GM21447 (cell line): Measurements from ENCODE around the gene AKT2.
"Not testable (repeated sequence)": the region's sequence is repeated elsewhere in the genome, so short reads cannot be mapped to it uniquely, and the experiment has no call there.

Experiments used
- ATAC-seq: cut with Tn5 transposase; IDR thresholded peaks from one replicate; pipeline ENCODE4 v1.9.1; 2021; ENCODE audit not compliant: unreplicated experiment

The AKT2 gene

GRCh38 chr19:40284501-40285352 lies at the start of gene AKT2:
Gene AKT2 (minus strand): TSS chr19:40285345. CDS start chr19:40265267, 20,078 bp downstream.
- peak; percentile 20 for ATAC-seq

DNA sequence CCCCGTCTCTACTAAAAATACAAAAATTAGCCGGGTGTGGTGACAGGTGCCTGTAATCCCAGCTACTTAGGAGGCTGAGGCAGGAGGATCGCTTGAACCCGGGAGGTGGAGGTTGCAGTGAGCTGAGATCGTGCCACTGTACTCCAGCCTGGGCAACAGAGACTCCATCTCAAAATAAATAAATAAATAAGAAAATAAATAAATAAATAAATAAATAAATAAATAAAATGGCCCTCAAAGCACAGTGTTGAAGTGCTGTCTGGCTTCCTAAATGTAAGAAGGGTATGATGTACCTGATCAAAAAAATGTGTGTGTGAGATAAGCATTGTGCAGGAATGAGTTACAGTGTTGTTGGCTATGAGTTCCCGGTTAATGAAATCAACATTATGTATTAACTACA lies 47.9 kb upstream of the AKT2 start:
- ATAC-seq, result not testable (repeated sequence)

GRCh38 chr19:40332669-40333068 lies 47.5 kb upstream of the AKT2 start:
- no peak for ATAC-seq

DNA sequence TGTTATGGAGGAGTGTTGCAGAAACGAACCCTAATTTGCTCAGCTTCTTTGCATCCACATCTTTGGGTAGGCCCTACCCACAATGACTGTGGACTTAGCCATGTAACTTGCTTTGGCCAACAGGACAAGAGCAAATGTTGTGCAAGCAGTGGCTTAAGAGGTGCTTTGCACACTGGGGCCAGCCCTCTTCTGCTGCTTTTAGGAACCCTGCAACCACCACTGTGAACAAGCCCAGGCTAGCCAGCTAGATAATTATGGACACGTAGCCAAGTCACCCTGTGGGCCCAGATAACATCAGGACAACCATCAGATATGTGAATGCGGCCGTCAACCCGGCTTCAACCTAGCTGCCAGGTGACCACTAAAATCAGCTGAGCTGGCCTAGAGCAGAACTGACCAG lies 45.9 kb upstream of the AKT2 start:
- ATAC-seq, result no peak

- no peak for ATAC-seq
Observed at GRCh38 chr19:40326201-40326600, 41.1 kb upstream of the AKT2 start.

DNA sequence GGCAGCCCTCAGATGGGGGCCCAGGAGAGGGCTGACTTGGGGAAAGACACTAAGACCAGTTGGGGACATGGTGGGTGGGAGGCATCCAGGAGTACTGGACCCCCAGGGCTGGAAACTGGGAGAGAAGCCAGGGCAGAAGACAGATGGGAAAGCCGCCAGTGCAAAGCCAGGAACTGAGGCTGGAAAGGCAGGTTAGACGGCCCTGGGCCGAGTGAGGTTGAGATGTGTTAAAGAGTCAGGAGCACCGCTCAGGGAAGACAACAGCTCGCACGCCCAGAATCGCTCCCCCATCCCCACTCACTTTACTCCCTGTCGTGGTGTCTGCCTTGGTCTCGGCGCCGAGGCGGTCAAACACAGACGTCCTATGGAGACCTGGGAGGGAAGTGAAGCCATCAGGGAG lies 38.6 kb upstream of the AKT2 start:
- no peak for ATAC-seq

DNA sequence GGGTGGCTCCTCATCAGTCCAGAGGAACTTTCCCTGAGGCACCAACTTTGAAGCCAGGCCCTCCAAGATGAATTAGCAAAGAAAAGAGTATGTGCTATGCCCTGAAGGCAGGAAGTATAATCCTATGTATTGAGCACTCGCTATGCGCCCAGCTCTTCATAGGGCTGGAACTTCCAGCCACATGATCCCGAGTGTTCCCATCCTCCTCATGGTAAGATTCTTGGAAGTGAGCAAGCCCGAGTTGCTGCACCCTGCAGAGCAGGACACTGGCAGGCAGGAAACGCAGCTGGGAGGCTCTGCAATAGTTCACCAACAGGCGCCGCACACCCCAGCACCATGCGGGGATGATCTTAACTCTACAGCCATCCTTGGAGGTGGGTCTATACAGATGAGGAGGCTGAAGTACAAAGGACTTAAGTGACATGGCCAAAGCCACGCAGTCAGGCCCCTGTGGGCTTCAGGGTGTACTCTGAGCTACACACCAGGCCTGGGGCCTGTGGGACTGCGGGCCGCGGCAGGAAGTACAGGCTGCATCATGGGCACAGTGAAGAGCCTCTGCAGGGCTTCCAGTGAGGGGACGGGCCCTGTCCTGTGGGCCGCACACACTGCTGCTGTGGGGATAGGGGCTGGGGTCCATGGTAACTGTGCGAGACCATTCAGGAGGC lies 37.9 kb upstream of the AKT2 start:
- no peak for ATAC-seq

DNA sequence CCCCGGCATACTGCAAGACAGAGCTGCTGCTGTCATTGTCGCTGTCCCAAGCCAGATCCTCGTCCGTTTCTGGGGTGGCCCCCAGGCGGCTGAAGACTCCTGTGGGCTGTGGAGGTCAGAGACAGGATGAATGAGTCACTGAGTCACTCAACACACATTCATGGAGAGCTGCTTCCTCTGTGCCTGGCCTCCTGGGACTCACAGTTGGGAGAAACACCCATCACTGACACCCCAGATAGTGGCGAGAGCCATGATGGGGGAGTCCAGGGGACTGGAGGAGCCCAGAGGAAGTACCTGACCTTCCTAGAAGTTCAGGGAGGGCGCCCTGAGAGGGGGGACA lies 37.1 kb upstream of the AKT2 start:
- ATAC-seq, result no peak

- no peak for ATAC-seq
Observed at GRCh38 chr19:40321566-40322270, 36.6 kb upstream of the AKT2 start.

GRCh38 chr19:40321076-40321475 lies 35.9 kb upstream of the AKT2 start:
- ATAC-seq, result no peak

GRCh38 chr19:40320558-40320935 lies 35.4 kb upstream of the AKT2 start:
- no peak for ATAC-seq

GRCh38 chr19:40317338-40317737 lies 32.2 kb upstream of the AKT2 start:
- no peak for ATAC-seq

GRCh38 chr19:40315812-40316470 lies 30.8 kb upstream of the AKT2 start:
- no peak for ATAC-seq

- ATAC-seq, result no peak
Observed at GRCh38 chr19:40314656-40315055, 29.5 kb upstream of the AKT2 start.

DNA sequence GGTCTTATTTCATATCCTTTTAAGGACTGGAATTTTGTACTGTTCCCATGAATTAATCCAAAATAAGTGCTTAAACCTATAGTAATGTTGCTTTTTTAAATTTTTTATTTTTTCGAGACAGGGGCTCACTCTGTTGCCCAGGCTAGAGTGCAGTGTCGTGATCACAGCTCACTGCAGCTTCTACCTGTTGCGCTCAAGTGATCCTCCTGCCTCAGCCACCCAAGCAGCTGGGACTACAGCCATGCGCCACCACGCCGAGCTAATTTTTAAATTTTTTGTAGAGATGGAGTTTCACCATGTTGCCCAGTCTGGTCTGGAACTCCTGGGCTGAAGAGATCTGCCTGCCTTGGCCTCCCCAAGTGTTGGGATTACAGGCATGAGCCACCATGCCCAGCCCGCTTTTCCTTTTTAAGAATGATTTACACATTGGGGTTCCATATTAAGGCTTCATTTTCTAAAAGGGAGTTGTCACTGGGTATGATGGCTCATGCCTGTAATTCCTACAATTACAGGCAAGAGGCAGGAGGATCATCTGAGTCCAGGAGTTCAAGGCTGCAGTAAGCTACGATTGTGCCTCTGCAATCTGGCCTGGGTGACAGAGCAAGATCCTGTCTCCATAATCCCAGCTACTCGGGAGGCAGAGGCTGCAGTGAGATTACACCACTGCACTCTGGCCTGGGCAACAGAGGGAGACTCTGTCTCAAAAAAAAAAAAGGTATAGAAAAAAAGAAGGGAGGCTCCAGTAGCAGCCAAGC lies 28.3 kb upstream of the AKT2 start:
- no peak for ATAC-seq

GRCh38 chr19:40312533-40312932 lies 27.4 kb upstream of the AKT2 start:
- no peak for ATAC-seq

- ATAC-seq, result no peak
Observed at GRCh38 chr19:40309666-40310065, 24.5 kb upstream of the AKT2 start.

DNA sequence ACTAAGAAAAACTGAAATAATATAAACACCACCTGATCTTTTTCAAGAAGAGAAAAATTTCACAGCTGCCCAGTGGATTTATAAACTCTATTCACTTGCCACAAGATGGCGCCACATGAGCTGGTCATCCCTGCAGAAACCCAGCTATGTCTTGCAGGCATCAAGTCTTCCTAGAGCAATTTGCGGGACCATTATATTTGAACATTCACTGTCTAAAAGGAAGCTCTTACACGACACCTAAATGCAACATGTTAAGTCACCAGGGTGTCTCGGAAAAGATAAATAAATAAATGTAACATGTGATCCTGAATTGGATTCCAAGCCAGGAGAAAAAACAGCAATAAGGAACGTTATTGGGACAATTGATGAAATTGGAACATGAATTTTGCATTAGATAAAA lies 20.3 kb upstream of the AKT2 start:
- no peak for ATAC-seq

DNA sequence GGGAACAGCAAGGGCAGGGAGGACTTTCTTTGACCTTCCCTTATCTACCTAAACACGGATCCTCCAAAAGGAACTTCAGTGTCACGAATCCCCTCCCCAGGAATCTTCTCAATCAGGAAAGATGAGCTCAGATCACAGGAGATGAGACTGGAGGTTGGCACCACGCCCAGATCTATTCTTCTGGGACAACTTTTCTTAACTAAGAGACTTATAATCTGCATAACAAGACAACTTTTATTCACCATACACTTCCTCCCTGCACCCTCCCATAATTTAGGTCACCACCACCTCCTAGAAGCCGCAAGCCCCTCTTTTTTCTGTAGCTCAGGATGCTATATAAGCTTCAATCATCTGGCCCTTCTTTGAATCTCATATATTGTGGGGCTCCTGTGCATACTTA lies 19.2 kb upstream of the AKT2 start:
- ATAC-seq, result no peak

GRCh38 chr19:40303765-40304164 lies 18.6 kb upstream of the AKT2 start:
- no peak for ATAC-seq
